ENCODE data around the gene SMOC1. TPM values are rescaled to one million over a fixed set of nuclear protein-coding genes. Genes with fewer than 3 reads are reported as not detected.
A peak's percentile ranks its signal among the peaks of the same experiment; 100 is the strongest.

The SMOC1 gene
- total and polyA plus RNA-seq, 2 of the 8 experiments (the other 6 are each of a cell fraction or from before 2014, with no cell fraction given), result 1.6 to 2.4 TPM

DNA sequence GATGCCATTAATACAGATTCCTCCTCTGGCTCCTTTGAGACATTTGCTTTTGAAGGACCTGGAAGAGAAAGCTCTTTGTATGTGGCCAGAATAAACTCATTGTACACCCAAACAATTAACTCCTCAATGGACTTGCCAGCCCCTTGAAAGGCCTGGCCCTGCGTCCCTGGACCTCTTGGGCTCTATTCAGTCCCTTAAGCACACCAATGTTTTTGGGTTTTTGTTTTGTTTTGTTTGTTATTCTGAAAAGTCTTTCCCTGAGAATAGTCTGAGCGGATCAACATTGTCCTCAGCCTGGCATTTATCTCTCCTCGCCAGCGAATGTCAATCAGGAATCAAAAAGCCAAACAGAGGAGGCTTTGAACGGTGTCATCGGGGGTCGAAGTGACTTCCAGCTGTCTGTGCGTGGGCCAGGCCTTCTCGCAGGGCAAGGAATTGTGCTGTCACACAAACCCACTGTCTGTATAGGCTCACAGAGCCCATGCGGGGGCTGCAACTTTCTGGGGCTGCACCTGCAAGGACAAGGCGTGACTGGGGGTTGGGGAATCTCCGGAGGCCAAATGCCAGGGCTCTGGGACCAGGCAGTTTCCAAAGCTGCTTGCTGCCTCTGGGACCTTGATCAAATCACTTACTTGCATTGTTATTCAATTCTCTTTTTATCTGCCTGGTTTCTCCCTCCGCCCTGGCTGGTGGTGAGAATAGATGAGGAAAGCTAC, 108.3 kb downstream of the SMOC1 start:
- Histone ChIP-seq H3K4me3 (ENCODE audit: extremely low read depth in 1 of 4, insufficient read depth in 2 of 4, low read depth in 3 of 4, low read length in 4 of 4) (peak overlapping the region in 2 of 4 experiments; percentile 9 to 39; a peak in 4 of 8 replicates), H3K23me2 (ENCODE audit: low read depth, low read length) (no peaks in the 10 kb centered on the region), H2BK12ac (ENCODE audit: low read depth, low read length) (0 out of 2 replicates have a peak overlapping the region, but pooled peaks have one; percentile 29), H3K27me3 (replicated peaks in 1 of 4; ENCODE audit: control insufficient read depth in 3 of 4, extremely low read depth in 1 of 4, insufficient read depth in 3 of 4, low read length in 3 of 4) (no peaks in the 10 kb centered on the region; a peak in 1 of 7 replicates), H3K14ac (ENCODE audit: insufficient read length) (no peak overlapping the region), H4K91ac (replicated peaks; ENCODE audit: insufficient read length, low read length) (no peak overlapping the region), H3K4me2 (ENCODE audit: insufficient read depth in 1 of 2, low read depth in 2 of 2, low read length in 2 of 2) (peak overlapping the region; percentile 44 to 51), H2AK5ac (ENCODE audit: low read depth, low read length) (no peak overlapping the region), H3K79me1 (ENCODE audit: low read depth, low read length) (no peaks in the 10 kb centered on the region), H2BK20ac (ENCODE audit: low read length) (no peak overlapping the region), H2BK15ac (ENCODE audit: low read length) (no peak overlapping the region), H4K8ac (ENCODE audit: extremely low read depth, insufficient read depth, low read length) (no peak overlapping the region), H4K20me1 (replicated peaks in 1 of 2; ENCODE audit: control insufficient read depth in 1 of 2, insufficient read depth in 2 of 2, low read length in 2 of 2) (no peaks in the 10 kb centered on the region), H3K4me1 (replicated peaks in 1 of 4; ENCODE audit: control insufficient read depth in 3 of 4, insufficient read depth in 4 of 4, low read length in 3 of 4) (peaks cover 2 to 15% (median 10%) of the 10 kb centered on the region in 4 experiments; a peak in 5 of 7 replicates), H2BK120ac (replicated peaks; ENCODE audit: low read depth, low read length) (no peak overlapping the region), H3K27ac (ENCODE audit: low read depth, low read length) (peak overlapping the region; percentile 68), H3K23ac (ENCODE audit: insufficient read length) (no peak overlapping the region), H2BK5ac (ENCODE audit: low read depth, low read length) (peak overlapping the region; percentile 55), H3K9ac (replicated peaks in 1 of 4; ENCODE audit: extremely low read depth in 1 of 4, low read depth in 3 of 4, low read length in 3 of 4) (no peak overlapping the region), H3K56ac (replicated peaks; ENCODE audit: insufficient read length, low read depth, low read length) (no peak overlapping the region), H3K79me2 (ENCODE audit: control insufficient read depth in 1 of 2, insufficient read depth in 2 of 2, low read length in 2 of 2) (no peaks in the 10 kb centered on the region), H2AFZ (ENCODE audit: low read length) (no peak overlapping the region), H3K36me3 (ENCODE audit: control insufficient read depth in 2 of 4, insufficient read depth in 4 of 4, low read length in 3 of 4) (no peaks in the 10 kb centered on the region; a peak in 1 of 8 replicates), H3K18ac (ENCODE audit: extremely low read depth, low read length) (peak overlapping the region; percentile 68; the same call in 1 of the 2 replicates), H3K4ac (replicated peaks; ENCODE audit: insufficient read length, low read depth, low read length) (no peak overlapping the region), H3K9me3 (ENCODE audit: insufficient read depth in 2 of 2, low read depth in 1 of 2, low read length in 1 of 2) (0 out of 4 replicates have a peak, but pooled peaks cover 0 to 3% of the 10 kb centered on the region in 2 experiments), H4K5ac (ENCODE audit: insufficient read length, low read depth, low read length) (no peak overlapping the region)
- 43% methylated on average over 13 of the region's 13 CpGs; no CpG with 5 or more reads in 1 of the 2 experiments for WGBS, 2 experiments (ENCODE audit: extremely low coverage in 1 of 2, insufficient coverage in 1 of 2, insufficient read length in 1 of 2, insufficient replicate concordance in 2 of 2, low coverage in 1 of 2, low lambda C conversion rate in 2 of 2, missing lambda C conversion rate in 1 of 2)
- TF ChIP-seq ASH2L (IDR thresholded peaks at IDR 0.05; ENCODE audit: low read length) (peak; percentile 49), RBBP5 (IDR thresholded peaks at IDR 0.05; ENCODE audit: borderline replicate concordance, low read depth, low read length) (peak; percentile 84; the same call in 1 of the 2 replicates), TEAD4 (IDR thresholded peaks at IDR 0.05; ENCODE audit: low read depth, low read length) (peak; percentile 69), RFX5 (IDR thresholded peaks at IDR 0.05; ENCODE audit: borderline replicate concordance, low read depth, low read length) (no peak)
- peak; percentile 69 for FAIRE-seq
- CTCF ChIA-PET (ENCODE audit: partially characterized antibody), result interaction anchor here (1.7 to 8.4 kb wide), 2 partner anchors 26 to 55 kb away, joined by 3 to 37 read pairs; no protein-coding TSS in a partner anchor
- peak; percentile 33 to 60 for DNase-seq (ENCODE audit: low read depth in 1 of 2, low spot score in 2 of 2)
- POLR2A ChIA-PET (ENCODE audit: partially characterized antibody), result interaction anchor here (0.8 to 1.0 kb wide), 2 partner anchors 25 to 221 kb away, joined by 3 read pairs; partner anchors contain the start of gene SRSF5

Data from H1 (cell line).